GM10248 (cell line): ENCODE data around the gene POLE4.

ENCODE experiments used
- CTCF ChIA-PET: fragments of 300-600 bp; sonication (Branson Sonifier 250); formaldehyde crosslinking; extraction: SDS; loops from one replicate; lab custom pipeline; 2021; ENCODE audit warnings: antibody characterized with exemption; lab: Yijun Ruan, JAX
- POLR2A ChIA-PET: fragments of 350-650 bp; sonication (Branson Sonifier 250); formaldehyde crosslinking; extraction: SDS; loops from one replicate; lab custom pipeline; 2020; ENCODE audit warnings: antibody characterized with exemption; lab: Yijun Ruan, JAX
- DNase-seq: peaks from one replicate; pipeline ENCODE4 v3.0.0; 2012; ENCODE audit errors: extremely low spot score
- CTCF ChIP-seq: IDR thresholded peaks from 2 replicates; pipeline ENCODE4 v1.5.1; 2012; ENCODE audit warnings: mild to moderate bottlenecking, low read depth; ENCODE audit errors: extremely low read depth, missing control alignments, control extremely low read depth

The POLE4 gene

GRCh38 chr2:74947703-74948102, 10.7 kb upstream of the POLE4 start:
- ChIA-PET CTCF (no interaction called here), POLR2A (no interaction called here)
- TF ChIP-seq CTCF: no peak
- DNase-seq: no peak

- DNase-seq: no peak
- TF ChIP-seq CTCF: no peak
- ChIA-PET POLR2A (no interaction called here), CTCF (interaction anchor here (1.2 kb wide), 1 partner anchor 30 kb away, joined by 5 read pairs; no protein-coding TSS in a partner anchor)
Observed at GRCh38 chr2:74948779-74949178, 9.7 kb upstream of the POLE4 start.

GRCh38 chr2:74951211-74951754, 7.2 kb upstream of the POLE4 start:
- ChIA-PET POLR2A (no interaction called here), CTCF (no interaction called here)
- no peak for TF ChIP-seq CTCF
- DNase-seq: no peak

GRCh38 chr2:74952575-74952974, 5.9 kb upstream of the POLE4 start:
- ChIA-PET POLR2A (no interaction called here), CTCF (interaction anchor here (1.0 to 2.8 kb wide), 5 partner anchors 10 to 654 kb away, joined by 3 to 10 read pairs (median 5); no protein-coding TSS in a partner anchor)
- no peak for TF ChIP-seq CTCF
- DNase-seq: no peak

GRCh38 chr2:74953796-74954499, 4.5 kb upstream of the POLE4 start:
- no peak for TF ChIP-seq CTCF
- ChIA-PET POLR2A (no interaction called here), CTCF (interaction anchor here (1.0 to 2.8 kb wide), 7 partner anchors 8 to 652 kb away, joined by 3 to 10 read pairs (median 4); no protein-coding TSS in a partner anchor)
- no peak for DNase-seq

GRCh38 chr2:74954500-74954874, 4.0 kb upstream of the POLE4 start:
- CTCF ChIA-PET: interaction anchor here (1.5 to 2.8 kb wide), 2 partner anchors 15 to 35 kb away, joined by 4 to 10 read pairs; no protein-coding TSS in a partner anchor
- POLR2A ChIA-PET: no interaction called here
- DNase-seq: no peak
- TF ChIP-seq CTCF: no peak
